H1 (cell line): Measurements from ENCODE around the gene CNOT1. TPM values are rescaled to one million over a fixed set of nuclear protein-coding genes. Genes with fewer than 3 reads are reported as not detected.
A peak's percentile ranks its signal among the peaks of the same experiment; 100 is the strongest.

ENCODE experiments used
- CTCF ChIA-PET: fragments of 300-600 bp; sonication (Branson Sonifier 250); formaldehyde crosslinking; loops from one replicate; lab custom pipeline; 2021; ENCODE audit not compliant: partially characterized antibody; lab: Charles Lee
- POLR2A ChIA-PET: fragments of 300-600 bp; sonication (Branson Sonifier 250); formaldehyde crosslinking; loops from one replicate; lab custom pipeline; 2021; ENCODE audit warnings: inconsistent platforms; ENCODE audit not compliant: partially characterized antibody; lab: Charles Lee
- DNase-seq, 2 experiments: peaks; one replicate each; pipeline versions ENCODE4 v3.0.0 to v3.0.0-alpha.2; 2010 to 2022; ENCODE audit warnings: low spot score in 2 of 2, low read depth in 1 of 2, mixed read lengths in 1 of 2
- FAIRE-seq: peaks from 2 replicates; lab custom pipeline; 2011; peaks lifted over from hg19 to GRCh38; lab: Jason Lieb, UNC
- H2AFZ ChIP-seq: 2 replicates; pipeline ENCODE4 v1.8.1; 2012; ENCODE audit warnings: low read length, inconsistent platforms
- H2AK5ac ChIP-seq: 2 replicates; pipeline ENCODE4 v1.6.1; 2013; ENCODE audit warnings: low read depth, low read length
- H2BK120ac ChIP-seq: replicated peaks from 2 replicates; pipeline ENCODE3; 2013; ENCODE audit warnings: low read depth, low read length, inconsistent platforms
- H2BK12ac ChIP-seq: 2 replicates; pipeline ENCODE4 v1.6.1; 2013; ENCODE audit warnings: low read depth, low read length
- H2BK15ac ChIP-seq: 2 replicates; pipeline ENCODE4 v1.6.1; 2013; ENCODE audit warnings: low read length
- H2BK20ac ChIP-seq: 2 replicates; pipeline ENCODE4 v1.6.1; 2013; ENCODE audit warnings: low read length
- H2BK5ac ChIP-seq: 2 replicates; pipeline ENCODE4 v1.6.1; 2013; ENCODE audit warnings: low read depth, low read length
- H3K14ac ChIP-seq: 2 replicates; pipeline ENCODE4 v1.6.1; 2013; ENCODE audit warnings: inconsistent platforms; ENCODE audit not compliant: insufficient read length
- H3K18ac ChIP-seq: 2 replicates; pipeline ENCODE4 v1.6.1; 2013; ENCODE audit warnings: low read length; ENCODE audit errors: extremely low read depth
- H3K23ac ChIP-seq: 2 replicates; pipeline ENCODE4 v1.6.1; 2013; ENCODE audit warnings: inconsistent platforms; ENCODE audit not compliant: insufficient read length
- H3K23me2 ChIP-seq: 2 replicates; pipeline ENCODE4 v1.6.1; 2013; ENCODE audit warnings: low read depth, low read length
- H3K27ac ChIP-seq: 2 replicates; pipeline ENCODE4 v1.6.1; 2011; ENCODE audit warnings: low read depth, low read length, inconsistent platforms
- H3K27me3 ChIP-seq, 4 experiments: replicated peaks in 1 of 4; 1 replicate in 1 of 4; 2 replicates in 3 of 4; pipeline versions ENCODE4 v1.6.1 to v1.8.1; 2011 to 2013; ENCODE audit warnings: low read length in 3 of 4, mild to moderate bottlenecking in 3 of 4, inconsistent platforms in 2 of 4, mixed read lengths in 2 of 4, moderate library complexity in 1 of 4; ENCODE audit not compliant: control insufficient read depth in 3 of 4, insufficient read depth in 3 of 4; ENCODE audit errors: extremely low read depth in 1 of 4
- H3K36me3 ChIP-seq, 4 experiments: 2 replicates each; pipeline versions ENCODE4 v1.6.1 to v1.8.1; 2011 to 2013; ENCODE audit warnings: mild to moderate bottlenecking in 4 of 4, low read length in 3 of 4, moderate library complexity in 2 of 4, control low read depth in 1 of 4, inconsistent platforms in 1 of 4; ENCODE audit not compliant: insufficient read depth in 4 of 4, control insufficient read depth in 2 of 4
- H3K4ac ChIP-seq: replicated peaks from 2 replicates; pipeline ENCODE3; 2013; ENCODE audit warnings: low read length, low read depth, mixed read lengths, inconsistent platforms; ENCODE audit not compliant: insufficient read length
- H3K4me1 ChIP-seq, 4 experiments: replicated peaks in 1 of 4; 1 replicate in 1 of 4; 2 replicates in 3 of 4; pipeline versions ENCODE4 v1.6.1 to v1.8.1; 2011 to 2013; ENCODE audit warnings: low read length in 3 of 4, inconsistent platforms in 2 of 4, mixed read lengths in 1 of 4; ENCODE audit not compliant: insufficient read depth in 4 of 4, control insufficient read depth in 3 of 4
- H3K4me2 ChIP-seq, 2 experiments: 2 replicates each; pipeline versions ENCODE4 v1.6.1 to v1.8.1; 2011 to 2013; ENCODE audit warnings: low read depth in 2 of 2, low read length in 2 of 2, control low read depth in 1 of 2, inconsistent platforms in 1 of 2, mild to moderate bottlenecking in 1 of 2; ENCODE audit not compliant: insufficient read depth in 1 of 2
- H3K4me3 ChIP-seq, 4 experiments: fragments of 200-600, 300-600 bp in 1 of 4; sonication (generic), shearing (Covaris generic), sonication (Bioruptor Twin) in 1 of 4; 2 replicates each; pipeline versions ENCODE4 v1.5.1 to v1.8.1; 2011 to 2016; ENCODE audit warnings: low read length in 4 of 4, low read depth in 3 of 4, control low read depth in 2 of 4, inconsistent platforms in 2 of 4, mild to moderate bottlenecking in 2 of 4, mixed read lengths in 1 of 4, moderate library complexity in 1 of 4; ENCODE audit not compliant: insufficient read depth in 2 of 4; ENCODE audit errors: extremely low read depth in 1 of 4
- H3K56ac ChIP-seq: replicated peaks from 2 replicates; pipeline ENCODE3; 2013; ENCODE audit warnings: low read depth, mild to moderate bottlenecking, mixed read lengths, low read length, inconsistent platforms; ENCODE audit not compliant: insufficient read length
- H3K79me1 ChIP-seq: 2 replicates; pipeline ENCODE4 v1.6.1; 2013; ENCODE audit warnings: low read depth, low read length, control low read depth
- H3K79me2 ChIP-seq, 2 experiments: 2 replicates each; pipeline versions ENCODE4 v1.6.1 to v1.8.1; 2012 to 2013; ENCODE audit warnings: low read length in 2 of 2, mild to moderate bottlenecking in 2 of 2, inconsistent platforms in 1 of 2; ENCODE audit not compliant: insufficient read depth in 2 of 2, control insufficient read depth in 1 of 2
- H3K9ac ChIP-seq, 4 experiments: replicated peaks in 1 of 4; 1 replicate in 1 of 4; 2 replicates in 3 of 4; pipeline versions ENCODE4 v1.6.1 to v1.8.1; 2011 to 2013; ENCODE audit warnings: low read depth in 3 of 4, low read length in 3 of 4, control low read depth in 2 of 4, mild to moderate bottlenecking in 2 of 4, moderate library complexity in 2 of 4, inconsistent platforms in 1 of 4; ENCODE audit errors: extremely low read depth in 1 of 4
- H3K9me3 ChIP-seq, 2 experiments: 2 replicates each; pipeline versions ENCODE4 v1.6.1 to v1.8.1; 2012 to 2013; ENCODE audit warnings: mild to moderate bottlenecking in 2 of 2, moderate library complexity in 2 of 2, control low read depth in 1 of 2, inconsistent platforms in 1 of 2, low read depth in 1 of 2, low read length in 1 of 2, mixed read lengths in 1 of 2; ENCODE audit not compliant: insufficient read depth in 2 of 2
- H4K20me1 ChIP-seq, 2 experiments: replicated peaks in 1 of 2; 2 replicates each; pipeline versions ENCODE3 to v1.8.1; 2011 to 2013; ENCODE audit warnings: inconsistent platforms in 2 of 2, low read length in 2 of 2, mild to moderate bottlenecking in 1 of 2; ENCODE audit not compliant: insufficient read depth in 2 of 2, control insufficient read depth in 1 of 2
- H4K5ac ChIP-seq: 2 replicates; pipeline ENCODE4 v1.6.1; 2013; ENCODE audit warnings: low read length, low read depth, mixed read lengths, inconsistent platforms; ENCODE audit not compliant: insufficient read length
- H4K8ac ChIP-seq: 2 replicates; pipeline ENCODE4 v1.8.0; 2013; ENCODE audit warnings: mild to moderate bottlenecking, moderate library complexity, low read length, inconsistent platforms; ENCODE audit not compliant: insufficient read depth; ENCODE audit errors: extremely low read depth
- H4K91ac ChIP-seq: replicated peaks from 2 replicates; pipeline ENCODE3; 2013; ENCODE audit warnings: low read length, mixed read lengths, inconsistent platforms; ENCODE audit not compliant: insufficient read length
- CBX8 ChIP-seq: fragments of 300-800, 300-1000 bp; sonication (generic); IDR thresholded peaks from 2 replicates; pipeline ENCODE4 v1.7.1; 2016; ENCODE audit warnings: low read depth, low read length, borderline replicate concordance
- SIN3A ChIP-seq, 2 experiments: IDR thresholded peaks in 1 of 2; conservative IDR thresholded peaks in 1 of 2; 2 replicates each; pipeline ENCODE4 v1.6.1; 2011 to 2012; ENCODE audit warnings: low read length in 2 of 2, improper control_type of control experiment in 1 of 2, low read depth in 1 of 2, mild to moderate bottlenecking in 1 of 2
- WGBS, 2 experiments: shearing (Covaris generic) in 1 of 2; methylation state at CpG; one replicate each; pipeline versions ENCODE4 v1.1.6 to v1.1.7; 2013 to 2015; ENCODE audit warnings: low lambda C conversion rate in 2 of 2, mixed read lengths in 2 of 2, inconsistent platforms in 1 of 2, low coverage in 1 of 2, missing lambda C conversion rate in 1 of 2; ENCODE audit not compliant: insufficient replicate concordance in 2 of 2, insufficient coverage in 1 of 2, insufficient read length in 1 of 2; ENCODE audit errors: extremely low coverage in 1 of 2, missing lambda C conversion rate in 1 of 2; 5-methylcytosine and 5-hydroxymethylcytosine counted together
- polyA plus RNA-seq, 7 experiments: library from polyadenylated mRNA; depleted of rRNA in 3 of 7; stranded (reverse) in 5 of 7; unstranded in 2 of 7; fragments of >200 nt in 5 of 7; fragments of 200-250 nt in 2 of 7; gene quantifications; 1 replicate in 5 of 7; 2 replicates in 1 of 7; 4 replicates in 1 of 7; pipeline versions ENCODE4 v1.2.1 to v1.2.3, GENCODE V29; 2011 to 2013; ENCODE audit warnings: missing spikeins in 2 of 7, mixed read lengths in 2 of 7
- total RNA-seq: library from RNA; stranded (reverse); fragmentation: NEBNext Ultra II Directional; extraction: Animal tissue kit (Norgen Biotek cat#: 25700); gene quantifications from 2 replicates; pipeline ENCODE4 v1.2.1, GENCODE V29; 2021

The CNOT1 gene
- total and polyA plus RNA-seq, 2 of the 8 experiments (the other 6 are each of a cell fraction or from before 2014, with no cell fraction given) = 306 to 319 TPM

DNA sequence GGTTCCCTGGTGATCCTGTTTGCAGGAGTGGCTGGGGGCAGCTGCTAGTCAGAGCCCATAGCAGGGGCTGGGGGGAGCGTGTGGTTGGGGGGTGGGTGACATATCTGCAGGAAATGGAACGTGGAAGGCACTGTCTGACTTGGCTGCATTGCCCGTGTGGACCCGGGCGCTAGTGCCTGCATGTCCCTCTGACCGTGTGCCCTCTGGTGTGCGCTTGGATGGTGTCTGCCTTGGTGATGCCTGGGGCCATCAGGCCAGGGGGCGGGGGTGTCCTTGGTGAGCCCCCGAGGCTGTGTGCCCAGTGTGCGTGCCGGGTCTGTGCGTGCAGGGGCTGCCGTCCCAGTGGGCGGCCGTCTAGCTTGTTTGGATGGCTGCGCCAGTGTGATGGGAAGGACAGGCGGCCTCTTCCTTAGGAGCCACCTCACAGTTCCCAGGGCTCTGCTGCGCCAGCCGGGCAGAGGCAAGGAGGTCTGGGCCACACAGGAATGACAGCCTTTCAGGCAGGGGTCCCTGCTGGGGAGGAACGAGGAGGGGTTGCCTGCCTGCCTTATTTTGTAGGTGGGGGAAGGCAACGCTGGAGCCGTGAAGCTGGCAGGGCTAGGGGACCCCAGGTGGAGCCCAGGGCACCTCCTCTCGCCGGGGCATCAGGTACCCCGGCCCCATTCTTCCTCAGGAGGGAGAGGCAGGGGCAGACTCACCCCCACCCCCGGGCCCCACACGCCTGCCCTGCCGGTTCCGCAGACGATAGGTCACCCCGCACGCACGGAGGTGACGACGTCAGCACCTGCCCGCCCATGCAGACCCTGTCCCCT, 129.0 kb downstream of the CNOT1 start:
- peaks cover 20% of the 10 kb centered on the region for H3K23me2 ChIP-seq
- peak overlapping the region; percentile 41 to 81 (median 70) for H3K4me3 ChIP-seq
- H3K79me2 ChIP-seq = no peaks in the 10 kb centered on the region
- H2BK120ac ChIP-seq = no peak overlapping the region
- H3K36me3 ChIP-seq = no peaks in the 10 kb centered on the region
- no peak for FAIRE-seq
- peak overlapping the region; percentile 44 for H4K5ac ChIP-seq
- CTCF ChIA-PET = interaction anchor here (0.5 to 2.2 kb wide), 8 partner anchors 10 to 137 kb away, joined by 3 to 9 read pairs (median 4); no protein-coding TSS in a partner anchor
- no peak overlapping the region; the same call in 1 of the 2 replicates for H2AK5ac ChIP-seq
- no peak overlapping the region for H2BK12ac ChIP-seq
- no peak overlapping the region for H2BK20ac ChIP-seq
- H3K23ac ChIP-seq = no peak overlapping the region
- H4K91ac ChIP-seq = no peak overlapping the region
- H3K4me1 ChIP-seq = peaks cover 0 to 27% (median 19%) of the 10 kb centered on the region in 4 experiments; a peak in 6 of 7 replicates
- peak overlapping the region; percentile 46; the same call in 1 of the 2 replicates for H2AFZ ChIP-seq
- H3K9ac ChIP-seq = peak overlapping the region in 2 of 4 experiments; percentile 59 to 60; a peak in 6 of 7 replicates
- no peak overlapping the region for H2BK15ac ChIP-seq
- DNase-seq = peak in 1 of 2 experiments; percentile 73
- no peak overlapping the region for H2BK5ac ChIP-seq
- H3K79me1 ChIP-seq = no peaks in the 10 kb centered on the region
- peaks cover 0 to 3% of the 10 kb centered on the region in 2 experiments for H4K20me1 ChIP-seq
- peak overlapping the region; percentile 50; the same call in 1 of the 2 replicates for H3K27ac ChIP-seq
- H3K9me3 ChIP-seq = no peaks in the 10 kb centered on the region
- peaks cover 0 to 8% (median 6%) of the 10 kb centered on the region in 4 experiments; a peak in 4 of 7 replicates for H3K27me3 ChIP-seq
- POLR2A ChIA-PET = interaction anchor here (0.9 to 1.2 kb wide), 4 partner anchors 13 to 373 kb away, joined by 3 to 4 read pairs (median 3); no protein-coding TSS in a partner anchor
- no peak overlapping the region; the same call in 1 of the 2 replicates for H3K18ac ChIP-seq
- no peak overlapping the region for H3K14ac ChIP-seq
- H3K56ac ChIP-seq = no peak overlapping the region
- H3K4ac ChIP-seq = peak overlapping the region; percentile 75
- TF ChIP-seq CBX8 = no peak
- 0 out of 4 replicates have a peak, but pooled peaks of 1 of the 2 experiments have one; percentile 10 for TF ChIP-seq SIN3A (conservative IDR thresholded peaks at IDR 0.05 in 1 of 2, IDR thresholded peaks at IDR 0.05 in 1 of 2; ENCODE audit: low read depth in 1 of 2, low read length in 2 of 2)
- TF ChIP-seq, all 59 proteins: peak for 1
- peak overlapping the region; percentile 7; the same call in 1 of the 2 replicates for H4K8ac ChIP-seq
- peak overlapping the region; percentile 79 to 99 for H3K4me2 ChIP-seq
- 3% methylated on average over 29 of the region's 36 CpGs; no CpG with 5 or more reads in 1 of the 2 experiments for WGBS, 2 experiments
